Measurements from ENCODE around the gene STXBP1. TPM values are rescaled to one million over a fixed set of nuclear protein-coding genes. Genes with fewer than 3 reads are reported as not detected.

Gene STXBP1
- total RNA-seq, 6 experiments from 2014 or later = 1.8 to 13.5 (median 4.1) TPM

GRCh38 chr9:127676638-127677037 lies 64.6 kb downstream of the STXBP1 start:
- Histone ChIP-seq H3K4me3 (no peak overlapping the region), H3K27me3 (no peaks in the 10 kb centered on the region), H3K9me3 (no peaks in the 10 kb centered on the region), H3K4me1 (no peaks in the 10 kb centered on the region), H3K27ac (no peak overlapping the region), H3K36me3 (no peaks in the 10 kb centered on the region)
- intact Hi-C loops (cut with DNase I) = no loop called here
- DNase-seq (no peak), ATAC-seq (no peak)
- TF ChIP-seq POLR2A (IDR thresholded peaks at IDR 0.05) (no peak), CTCF (IDR thresholded peaks at IDR 0.05) (no peak)
- WGBS (ENCODE audit: insufficient coverage, low coverage, low lambda C conversion rate, missing lambda C conversion rate) = 50% methylated on average over 2 of the region's 12 CpGs

GRCh38 chr9:127679506-127679905 lies 67.4 kb downstream of the STXBP1 start:
- intact Hi-C loops (cut with DNase I) = no loop called here
- Histone ChIP-seq H3K36me3 (no peaks in the 10 kb centered on the region), H3K9me3 (no peaks in the 10 kb centered on the region), H3K4me3 (no peak overlapping the region), H3K27me3 (no peaks in the 10 kb centered on the region), H3K27ac (no peak overlapping the region), H3K4me1 (no peaks in the 10 kb centered on the region)
- ATAC-seq = no peak
- WGBS (ENCODE audit: insufficient coverage, low coverage, low lambda C conversion rate, missing lambda C conversion rate) = 54% methylated on average over 2 of the region's 2 CpGs
- no peak for TF ChIP-seq POLR2A (IDR thresholded peaks at IDR 0.05)
- no peak for TF ChIP-seq CTCF (IDR thresholded peaks at IDR 0.05)
- DNase-seq = no peak

GRCh38 chr9:127680226-127680625 lies 68.1 kb downstream of the STXBP1 start:
- Histone ChIP-seq H3K4me1 (no peaks in the 10 kb centered on the region), H3K27me3 (no peaks in the 10 kb centered on the region), H3K9me3 (no peaks in the 10 kb centered on the region), H3K27ac (no peak overlapping the region), H3K36me3 (no peaks in the 10 kb centered on the region), H3K4me3 (no peak overlapping the region)
- intact Hi-C loops (cut with DNase I) = no loop called here
- DNase-seq (no peak), ATAC-seq (no peak)
- 90% methylated on average over 10 of the region's 11 CpGs for WGBS (ENCODE audit: insufficient coverage, low coverage, low lambda C conversion rate, missing lambda C conversion rate)
- TF ChIP-seq POLR2A (IDR thresholded peaks at IDR 0.05) = no peak
- no peak for TF ChIP-seq CTCF (IDR thresholded peaks at IDR 0.05)

GRCh38 chr9:127680846-127681245 lies 68.8 kb downstream of the STXBP1 start:
- H3K36me3 ChIP-seq = no peaks in the 10 kb centered on the region
- ATAC-seq = no peak
- no peak overlapping the region for H3K4me3 ChIP-seq
- H3K4me1 ChIP-seq = no peaks in the 10 kb centered on the region
- no peaks in the 10 kb centered on the region for H3K9me3 ChIP-seq
- no peaks in the 10 kb centered on the region for H3K27me3 ChIP-seq
- DNase-seq = no peak
- WGBS (ENCODE audit: insufficient coverage, low coverage, low lambda C conversion rate, missing lambda C conversion rate) = 90% methylated on average over 8 of the region's 9 CpGs
- no peak overlapping the region for H3K27ac ChIP-seq
- no peak for TF ChIP-seq CTCF (IDR thresholded peaks at IDR 0.05)
- no peak for TF ChIP-seq POLR2A (IDR thresholded peaks at IDR 0.05)
- intact Hi-C loops (cut with DNase I) = no loop called here

Measured in right lobe of liver (tissue), 6 donors.